Inflammatory macrophage treated with lipopolysaccharide for 4 hours (primary cell): ENCODE data around the gene TJP3.
"Not testable (repeated sequence)": the region's sequence is repeated elsewhere in the genome, so short reads cannot be mapped to it uniquely, and the experiment has no call there.

Experiments used
- DNase-seq: peaks from one replicate; pipeline ENCODE4 v3.0.0-alpha.2; 2020

TJP3 gene

GRCh38 chr19:3748965-3749364 lies 40.8 kb downstream of the TJP3 start:
- no peak for DNase-seq

GRCh38 chr19:3750211-3750610 lies 42.0 kb downstream of the TJP3 start:
- no peak for DNase-seq

GRCh38 chr19:3751236-3751635 lies 43.1 kb downstream of the TJP3 start:
- no peak for DNase-seq

- DNase-seq = no peak
These were observed 44.3 kb downstream of the TJP3 start for GRCh38 chr19:3752492-3752891.

GRCh38 chr19:3753631-3754410 lies 45.6 kb downstream of the TJP3 start:
- DNase-seq = no peak

GRCh38 chr19:3757705-3758104 lies 49.5 kb downstream of the TJP3 start:
- not testable (repeated sequence) for DNase-seq

- DNase-seq = not testable (repeated sequence)
These were observed 50.1 kb downstream of the TJP3 start for GRCh38 chr19:3758297-3758696.

GRCh38 chr19:3759482-3760254 lies 51.5 kb downstream of the TJP3 start:
- no peak for DNase-seq

GRCh38 chr19:3760871-3761361 lies 52.7 kb downstream of the TJP3 start:
- DNase-seq = no peak

GRCh38 chr19:3761382-3762129 lies 53.4 kb downstream of the TJP3 start, which contains the start of gene APBA3:
TSS of gene APBA3 (minus strand) at chr19:3761692. CDS start at chr19:3760264, 1,428 bp downstream.
- peak; percentile 91 for DNase-seq

- DNase-seq = no peak
These were observed 53.9 kb downstream of the TJP3 start for GRCh38 chr19:3762130-3762473.

GRCh38 chr19:3762501-3763459 lies 54.6 kb downstream of the TJP3 start, which contains the start of gene MRPL54:
TSS of gene MRPL54 (plus strand) at chr19:3762682. CDS start at chr19:3762701, 19 bp downstream.
- DNase-seq = peak; percentile 100

GRCh38 chr19:3765121-3765520 lies 56.9 kb downstream of the TJP3 start:
- DNase-seq = no peak

- not testable (repeated sequence) for DNase-seq
These were observed 57.6 kb downstream of the TJP3 start for GRCh38 chr19:3765757-3766156.

GRCh38 chr19:3766520-3766919 lies 58.3 kb downstream of the TJP3 start:
- peak; percentile 10 for DNase-seq

- DNase-seq = no peak
These were observed 58.9 kb downstream of the TJP3 start for GRCh38 chr19:3767050-3767449.

GRCh38 chr19:3768015-3768747 lies 60.0 kb downstream of the TJP3 start:
- DNase-seq = no peak

- DNase-seq = no peak
These were observed 60.5 kb downstream of the TJP3 start for GRCh38 chr19:3768748-3769099.

- no peak for DNase-seq
These were observed 61.3 kb downstream of the TJP3 start for GRCh38 chr19:3769494-3769893.

GRCh38 chr19:3770136-3770999 lies 62.2 kb downstream of the TJP3 start:
- DNase-seq = no peak
